K562 (cell line): ENCODE data around the gene ABCG2. TPM values are rescaled to one million over a fixed set of nuclear protein-coding genes. Genes with fewer than 3 reads are reported as not detected.

Experiments
- ATF3 ChIP-seq, 2 experiments: fragments of 450-650 bp in 1 of 2; sonication (generic) in 1 of 2; formaldehyde crosslinking in 1 of 2; IDR thresholded peaks in 1 of 2; conservative IDR thresholded peaks in 1 of 2; 2 replicates each; pipeline versions ENCODE4 v1.6.1 to v1.8.1; 2016 to 2023; ENCODE audit warnings: mild to moderate bottlenecking in 2 of 2, moderate library complexity in 2 of 2, inconsistent platforms in 1 of 2, missing genetic modification reagents in 1 of 2
- CAMTA2 ChIP-seq: fragments of 250-450 bp; sonication (Bioruptor Pico); conservative IDR thresholded peaks from 2 replicates; pipeline ENCODE4 v1.5.1; 2022
- E4F1 ChIP-seq: fragments of 250-450 bp; sonication (Bioruptor Pico); IDR thresholded peaks from 2 replicates; pipeline ENCODE4 v1.5.0; 2021; ENCODE audit warnings: mild to moderate bottlenecking, borderline replicate concordance
- HDAC6 ChIP-seq: IDR thresholded peaks from 2 replicates; pipeline ENCODE4 v1.6.1; 2012; ENCODE audit warnings: low read depth, mild to moderate bottlenecking, control low read depth, inconsistent platforms, low read length, moderate library complexity
- ILF3 ChIP-seq: fragments of 450-650 bp; IDR thresholded peaks from 2 replicates; pipeline ENCODE4 v1.6.1; 2018; ENCODE audit warnings: antibody characterized with exemption, mild to moderate bottlenecking, moderate library complexity, borderline replicate concordance
- MEIS2 ChIP-seq: fragments of 450-650 bp; IDR thresholded peaks from 2 replicates; pipeline ENCODE4 v1.6.1; 2014; ENCODE audit warnings: mild to moderate bottlenecking; ENCODE audit not compliant: partially characterized antibody
- NCOA1 ChIP-seq: fragments of 450-650 bp; IDR thresholded peaks from 2 replicates; pipeline ENCODE4 v1.6.1; 2016; ENCODE audit warnings: low read depth
- NFE2L1 ChIP-seq: fragments of 450-650 bp; IDR thresholded peaks from 2 replicates; pipeline ENCODE4 v1.6.1; 2016; ENCODE audit warnings: missing genetic modification characterization, low read depth, mild to moderate bottlenecking, missing compliant biosample characterization, moderate library complexity, borderline replicate concordance
- PHF8 ChIP-seq: fragments of 200-600 bp; sonication (generic); IDR thresholded peaks from 2 replicates; pipeline ENCODE4 v1.6.1; 2012; ENCODE audit warnings: mixed run types, mild to moderate bottlenecking, inconsistent platforms, low read length, moderate library complexity, borderline replicate concordance
- RHOXF2B ChIP-seq: fragments of 250-450 bp; sonication (Bioruptor Pico); conservative IDR thresholded peaks from 2 replicates; pipeline ENCODE4 v1.5.1; 2021
- SLC30A9 ChIP-seq: fragments of 250-450 bp; sonication (Bioruptor Pico); IDR thresholded peaks from 2 replicates; pipeline ENCODE4 v1.8.0; 2022; ENCODE audit warnings: mild to moderate bottlenecking, moderate library complexity
- SMARCC2 ChIP-seq: fragments of 450-650 bp; IDR thresholded peaks from 2 replicates; pipeline ENCODE4 v1.6.1; 2017; ENCODE audit warnings: antibody characterized with exemption, moderate library complexity, mild to moderate bottlenecking, low read depth
- SMARCE1 ChIP-seq: fragments of 450-650 bp; IDR thresholded peaks from 2 replicates; pipeline ENCODE4 v1.7.1; 2016; ENCODE audit warnings: mild to moderate bottlenecking
- TFE3 ChIP-seq: fragments of 450-650 bp; formaldehyde crosslinking; IDR thresholded peaks from 2 replicates; pipeline ENCODE4 v1.4.0; 2020; ENCODE audit warnings: mild to moderate bottlenecking, mixed read lengths
- polyA plus RNA-seq, 8 experiments: library from polyadenylated mRNA; depleted of rRNA in 4 of 8; stranded (reverse) in 5 of 8; unstranded in 3 of 8; fragments of >200 nt; fragmentation: Nextera tagmentation in 2 of 8; fragmentation: Illumina TruSeq in 1 of 8; extraction: Ambion mirVana in 2 of 8; extraction: Trizol in 1 of 8; gene quantifications; 2 replicates each; pipeline versions ENCODE4 v1.2.1 to v1.2.3, GENCODE V29; 2011 to 2014; ENCODE audit warnings: inconsistent platforms in 1 of 8, missing spikeins in 1 of 8
- total RNA-seq, 7 experiments: library from RNA; depleted of rRNA in 6 of 7; stranded (reverse); fragments of >200 nt in 6 of 7; fragmentation: Illumina TruSeq in 2 of 7; extraction: Trizol in 2 of 7; gene quantifications; 2 replicates each; pipeline versions ENCODE4 v1.2.1 to v1.2.3, GENCODE V29; 2011 to 2021; ENCODE audit warnings: low replicate concordance in 1 of 7
- TF ChIP-seq, protein P1 (sequence below): fragments of 250-450 bp; sonication (Bioruptor Pico); IDR thresholded peaks from 2 replicates; pipeline ENCODE4 v1.8.0; 2022; ENCODE audit warnings: moderate library complexity, mild to moderate bottlenecking, inconsistent platforms
- TF ChIP-seq, protein P2 (sequence below): sonication (generic); formaldehyde crosslinking; IDR thresholded peaks from 2 replicates; pipeline ENCODE4 v1.8.1; 2023; ENCODE audit warnings: mild to moderate bottlenecking, missing genetic modification reagents

The ABCG2 gene
- total and polyA plus RNA-seq, 9 of the 15 experiments (the other 6 are each of a cell fraction or from before 2014, with no cell fraction given), result 0.01 to 0.36 (median 0.11) TPM; not detected in 4

DNA sequence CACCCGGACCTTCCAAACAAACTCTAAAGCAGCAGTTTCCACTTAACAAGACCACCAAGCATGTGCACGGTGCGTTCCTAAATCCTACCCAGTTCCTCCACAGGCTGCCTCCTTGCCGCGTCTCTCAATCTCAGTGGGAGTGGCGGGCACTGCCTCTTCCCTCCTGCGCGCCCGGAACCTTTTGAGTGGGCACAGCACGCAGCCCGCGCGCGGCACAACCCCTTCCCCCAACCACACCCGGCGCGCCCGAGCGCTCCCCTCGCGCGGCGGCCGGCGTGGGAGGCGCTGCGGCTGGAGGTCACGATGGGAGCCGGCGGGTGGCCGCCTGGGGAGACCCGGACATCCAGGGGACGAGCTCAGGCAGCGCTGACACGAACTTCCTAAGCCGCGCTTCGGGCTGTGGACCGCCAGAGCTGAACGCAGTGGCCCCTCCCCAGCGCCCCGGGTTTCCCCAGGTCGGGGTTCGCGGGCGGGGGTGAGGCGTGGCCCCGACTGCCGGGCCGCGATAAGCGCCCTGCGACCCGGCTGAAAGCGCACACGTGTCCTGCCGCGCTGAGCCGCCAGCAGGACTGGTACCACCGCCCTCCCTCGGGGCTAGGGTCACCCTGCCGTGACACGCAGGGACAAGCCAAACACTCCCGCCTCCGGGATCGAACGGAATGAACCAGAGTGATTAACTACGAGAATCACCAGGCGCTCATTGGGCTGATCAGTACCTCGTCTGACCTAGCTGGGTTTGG, at the start of gene ABCG2 (continued):
- TF ChIP-seq E4F1, result no peak
- TF ChIP-seq SMARCE1, result no peak
- TF ChIP-seq, protein P1, sequence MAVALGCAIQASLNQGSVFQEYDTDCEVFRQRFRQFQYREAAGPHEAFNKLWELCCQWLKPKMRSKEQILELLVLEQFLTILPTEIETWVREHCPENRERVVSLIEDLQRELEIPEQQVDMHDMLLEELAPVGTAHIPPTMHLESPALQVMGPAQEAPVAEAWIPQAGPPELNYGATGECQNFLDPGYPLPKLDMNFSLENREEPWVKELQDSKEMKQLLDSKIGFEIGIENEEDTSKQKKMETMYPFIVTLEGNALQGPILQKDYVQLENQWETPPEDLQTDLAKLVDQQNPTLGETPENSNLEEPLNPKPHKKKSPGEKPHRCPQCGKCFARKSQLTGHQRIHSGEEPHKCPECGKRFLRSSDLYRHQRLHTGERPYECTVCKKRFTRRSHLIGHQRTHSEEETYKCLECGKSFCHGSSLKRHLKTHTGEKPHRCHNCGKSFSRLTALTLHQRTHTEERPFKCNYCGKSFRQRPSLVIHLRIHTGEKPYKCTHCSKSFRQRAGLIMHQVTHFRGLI (CRISPR knock-in tag), result no peak
- no peak for TF ChIP-seq NFE2L1 (tag)
- TF ChIP-seq NCOA1, result no peak
- no peak for TF ChIP-seq SLC30A9 (CRISPR knock-in tag)
- no peak for TF ChIP-seq RHOXF2B (CRISPR knock-in tag)
- no peak for TF ChIP-seq ILF3
- TF ChIP-seq, protein P2, sequence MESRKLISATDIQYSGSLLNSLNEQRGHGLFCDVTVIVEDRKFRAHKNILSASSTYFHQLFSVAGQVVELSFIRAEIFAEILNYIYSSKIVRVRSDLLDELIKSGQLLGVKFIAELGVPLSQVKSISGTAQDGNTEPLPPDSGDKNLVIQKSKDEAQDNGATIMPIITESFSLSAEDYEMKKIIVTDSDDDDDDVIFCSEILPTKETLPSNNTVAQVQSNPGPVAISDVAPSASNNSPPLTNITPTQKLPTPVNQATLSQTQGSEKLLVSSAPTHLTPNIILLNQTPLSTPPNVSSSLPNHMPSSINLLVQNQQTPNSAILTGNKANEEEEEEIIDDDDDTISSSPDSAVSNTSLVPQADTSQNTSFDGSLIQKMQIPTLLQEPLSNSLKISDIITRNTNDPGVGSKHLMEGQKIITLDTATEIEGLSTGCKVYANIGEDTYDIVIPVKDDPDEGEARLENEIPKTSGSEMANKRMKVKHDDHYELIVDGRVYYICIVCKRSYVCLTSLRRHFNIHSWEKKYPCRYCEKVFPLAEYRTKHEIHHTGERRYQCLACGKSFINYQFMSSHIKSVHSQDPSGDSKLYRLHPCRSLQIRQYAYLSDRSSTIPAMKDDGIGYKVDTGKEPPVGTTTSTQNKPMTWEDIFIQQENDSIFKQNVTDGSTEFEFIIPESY (CRISPR knock-in tag), result no peak
- no peak for TF ChIP-seq MEIS2
- no peak; the same call in none of the 2 replicates for TF ChIP-seq HDAC6
- TF ChIP-seq TFE3, result no peak
- TF ChIP-seq PHF8, result no peak
- 0 out of 2 replicates have a peak, but pooled peaks have one; percentile 34 for TF ChIP-seq ATF3 (IDR thresholded peaks at IDR 0.05)
- TF ChIP-seq ATF3 (CRISPR knock-in tag; conservative IDR thresholded peaks at IDR 0.05), result no peak
- no peak for TF ChIP-seq SMARCC2
- no peak for TF ChIP-seq CAMTA2 (CRISPR knock-in tag)
